ENCODE measurements around the gene GNAS. TPM values are rescaled to one million over a fixed set of nuclear protein-coding genes. Genes with fewer than 3 reads are reported as not detected.

The GNAS gene
- 100 to 1,000 TPM; 695 to 756 TPM for total RNA-seq
- polyA plus RNA-seq, result 100 to 1,000 TPM; 155 to 247 (median 169) TPM
- total RNA-seq, result 487 to 931 (median 568) reads per million in 6 experiments

DNA sequence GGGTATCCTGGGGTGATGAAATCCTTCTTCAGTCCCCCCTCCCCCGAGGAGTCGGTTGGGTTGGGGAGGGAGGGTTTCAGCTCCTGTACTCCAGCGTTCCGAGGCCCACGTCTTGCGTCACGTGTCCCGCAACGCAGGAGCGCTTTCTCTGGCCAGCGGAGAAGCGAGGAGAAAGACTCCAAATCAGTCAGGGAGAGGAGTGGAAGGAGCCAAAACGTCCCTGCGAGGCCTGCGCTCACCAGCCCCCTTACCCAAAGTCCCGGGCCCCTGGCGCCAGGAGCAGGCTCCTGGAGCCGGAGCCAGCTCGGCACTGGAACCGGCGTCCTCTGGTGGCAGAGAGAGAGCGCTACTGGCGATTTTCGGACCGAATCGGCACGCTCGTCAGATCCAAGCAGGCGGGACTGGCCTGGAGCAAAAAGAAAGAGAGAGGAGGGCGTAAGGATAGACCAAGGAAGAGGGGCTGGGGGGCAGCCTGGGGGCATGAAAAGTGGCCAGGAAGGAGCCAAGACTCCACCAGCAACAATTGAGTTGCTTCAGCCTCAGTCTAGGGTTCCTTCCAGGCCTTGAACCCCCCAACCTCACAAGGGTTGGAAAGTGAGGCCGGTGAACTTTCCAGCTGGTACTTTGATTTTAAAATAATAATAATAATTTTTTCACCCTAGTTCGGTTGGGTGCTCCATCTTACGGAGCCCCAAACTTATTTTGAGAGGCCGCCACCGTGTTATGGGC lies at the start of gene GNAS:
Gene GNAS (plus strand): TSS at position 174 of the 729 bp plus-strand sequence.
- POLR2A ChIA-PET, result interaction anchor here (2.3 kb wide), 1 partner anchor 201 kb away, joined by 14 read pairs; the partner anchor contains the start of gene STX16

DNA sequence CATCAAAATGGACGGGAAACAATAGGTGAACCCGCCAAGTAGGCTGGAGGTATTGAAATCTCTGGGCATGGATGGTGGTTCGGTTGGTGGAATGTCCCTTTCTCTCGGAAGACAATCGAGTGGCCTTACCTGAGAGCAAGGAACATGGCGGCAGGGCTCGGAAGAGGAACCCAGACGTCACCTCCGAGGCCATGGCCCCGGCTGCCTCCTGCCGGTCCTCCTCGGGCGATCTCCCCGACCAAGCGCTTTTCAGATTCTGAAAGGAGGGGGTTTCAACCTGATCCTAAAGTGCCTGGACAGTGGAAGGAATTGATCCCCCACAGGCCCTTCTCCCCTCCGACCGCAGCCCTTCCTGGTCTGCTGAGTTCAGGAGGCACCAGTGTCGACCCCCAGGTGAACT lies 49.0 kb upstream of the GNAS start:
- DNase-seq (no peak), ATAC-seq (no peak)
- H3K27ac Mint-ChIP-seq, result no peak overlapping the region
- no peaks in the 10 kb centered on the region for H3K9me3 Mint-ChIP-seq
- no peaks in the 10 kb centered on the region for H3K4me1 Mint-ChIP-seq
- H3K27me3 Mint-ChIP-seq, result peaks cover 5 to 51% (median 12%) of the 10 kb centered on the region in 5 donors
- no peaks in the 10 kb centered on the region for H3K36me3 Mint-ChIP-seq
- H3K4me3 Mint-ChIP-seq, result no peak overlapping the region
- POLR2A ChIA-PET, result no interaction called here

More for the DNA sequence above, at the start of gene GNAS:
- DNase-seq (peak in 9 of 10 donors; percentile 22 to 74 (median 45)), ATAC-seq (peak; percentile 31 to 51)
- Mint-ChIP-seq H3K27me3 (peaks cover 9 to 75% (median 46%) of the 10 kb centered on the region in 5 donors), H3K4me1 (peaks cover 18 to 54% (median 33%) of the 10 kb centered on the region in 4 donors), H3K36me3 (no peaks in the 10 kb centered on the region), H3K27ac (peak within 1 kb of the TSS in 2 of 10 donors; percentile 48 to 59), H3K9me3 (no peaks in the 10 kb centered on the region), H3K4me3 (peak within 1 kb of the TSS; percentile 85 to 98 (median 94))

DNA sequence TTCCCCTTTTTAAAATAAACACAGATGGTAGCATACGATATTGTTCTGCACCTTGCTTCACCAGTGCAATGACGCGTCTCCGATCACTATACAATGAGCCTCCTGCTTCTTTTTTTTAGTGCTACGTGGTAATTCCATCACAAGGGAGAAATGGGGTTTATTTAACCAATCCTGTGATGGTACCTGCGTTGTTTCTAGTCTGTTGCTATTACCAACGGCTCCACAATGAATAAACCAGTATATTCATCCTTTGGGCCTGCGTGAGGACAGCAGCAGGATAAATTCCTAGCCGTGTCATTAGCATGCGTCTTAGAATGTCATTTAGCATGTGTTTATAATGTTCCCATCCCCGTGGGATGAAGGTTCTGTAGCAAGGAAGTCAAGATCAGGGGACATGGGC lies 44.7 kb upstream of the GNAS start:
- Mint-ChIP-seq H3K9me3 (no peaks in the 10 kb centered on the region), H3K36me3 (no peaks in the 10 kb centered on the region), H3K4me1 (peaks cover 0 to 2% (median 0%) of the 10 kb centered on the region in 4 donors), H3K4me3 (no peak overlapping the region), H3K27ac (no peak overlapping the region), H3K27me3 (peaks cover 8 to 63% (median 17%) of the 10 kb centered on the region in 5 donors)
- ATAC-seq (no peak), DNase-seq (no peak)
- POLR2A ChIA-PET, result no interaction called here

DNA sequence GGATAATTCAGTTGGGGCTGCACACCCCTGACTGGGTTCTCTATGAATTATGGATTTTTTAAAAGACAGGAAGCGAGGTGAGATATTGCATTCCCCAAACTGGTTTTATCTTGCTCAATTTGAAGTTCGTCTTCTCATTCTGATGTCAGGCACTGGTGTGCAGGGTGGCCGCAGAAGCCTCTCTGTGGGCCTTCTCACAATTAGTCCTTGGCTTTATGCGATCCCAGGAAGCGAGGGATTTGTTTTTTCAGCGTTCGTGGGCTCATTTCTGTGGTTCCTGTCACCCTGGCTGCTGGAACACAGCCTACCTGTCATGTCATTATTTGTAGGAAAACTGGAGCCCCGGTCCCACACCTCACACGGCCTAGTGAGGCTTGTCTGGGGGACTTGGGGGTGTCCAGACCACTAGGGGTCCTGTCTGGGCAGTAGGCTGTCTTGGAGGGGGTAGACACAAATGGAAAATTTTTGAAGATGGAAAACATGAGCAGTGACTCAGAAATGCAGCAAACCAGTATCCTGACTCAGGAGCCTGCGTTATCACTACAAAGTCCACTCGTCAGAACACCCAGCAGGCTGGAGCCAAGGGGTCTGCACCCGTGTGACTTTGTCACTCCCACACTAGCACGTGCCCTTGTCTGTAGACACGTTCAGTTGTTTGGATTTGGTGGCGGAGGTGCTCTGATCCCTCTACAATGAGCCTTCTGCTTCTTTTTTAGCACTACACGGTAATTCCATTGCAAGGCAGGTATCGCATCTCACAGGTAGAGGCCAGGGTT lies 44.1 kb upstream of the GNAS start:
- POLR2A ChIA-PET, result no interaction called here
- Mint-ChIP-seq H3K36me3 (no peaks in the 10 kb centered on the region), H3K9me3 (no peaks in the 10 kb centered on the region), H3K27me3 (peaks cover 8 to 69% (median 23%) of the 10 kb centered on the region in 5 donors), H3K27ac (no peak overlapping the region), H3K4me1 (peaks cover 0 to 2% (median 0%) of the 10 kb centered on the region in 4 donors), H3K4me3 (no peak overlapping the region)
- no peak for ATAC-seq
- DNase-seq, result no peak

DNA sequence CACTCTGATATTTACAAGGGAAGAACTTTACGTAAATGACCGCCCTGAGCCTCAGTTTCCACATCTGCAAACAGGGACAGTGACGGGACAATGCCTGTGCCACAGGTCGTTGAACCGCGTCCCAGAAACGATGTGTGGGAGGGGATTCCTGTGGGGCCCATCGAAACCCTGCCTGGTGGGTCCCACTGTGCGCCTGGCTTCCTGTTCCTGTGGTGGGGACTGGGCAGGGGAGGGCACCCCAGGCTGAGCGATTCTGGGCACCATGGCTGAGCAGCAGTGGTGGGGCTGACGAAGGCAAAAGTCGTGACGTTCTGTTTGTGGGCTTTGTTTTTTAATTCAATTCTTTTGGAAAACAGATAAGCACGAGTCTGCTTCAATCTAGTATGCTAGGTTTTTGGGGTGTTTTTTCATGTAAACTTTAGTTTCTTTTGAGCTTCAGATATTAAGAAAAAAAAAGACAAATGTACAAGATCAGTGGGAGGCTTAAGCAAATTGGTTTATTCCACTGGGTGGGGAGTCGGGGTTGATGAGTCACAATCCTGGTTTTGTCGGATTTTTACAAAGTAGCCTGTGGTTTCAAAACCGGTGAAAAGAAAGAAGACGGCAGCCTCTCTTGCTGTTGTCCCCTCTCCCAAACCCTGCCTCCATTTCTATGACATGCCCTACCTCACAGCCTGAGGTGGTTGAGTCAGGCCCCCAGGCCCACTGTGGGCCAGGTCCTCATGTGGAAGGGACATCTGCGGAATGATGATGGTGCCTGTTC lies 42.2 kb upstream of the GNAS start:
- POLR2A ChIA-PET, result no interaction called here
- H3K27me3 Mint-ChIP-seq, result peaks cover 2 to 70% (median 15%) of the 10 kb centered on the region in 5 donors
- H3K9me3 Mint-ChIP-seq, result no peaks in the 10 kb centered on the region
- no peak for DNase-seq
- H3K4me1 Mint-ChIP-seq, result peaks cover 0 to 3% (median 2%) of the 10 kb centered on the region in 4 donors
- H3K36me3 Mint-ChIP-seq, result no peaks in the 10 kb centered on the region
- H3K27ac Mint-ChIP-seq, result no peak overlapping the region
- no peak overlapping the region for H3K4me3 Mint-ChIP-seq
- peak in 1 of 2 donors; percentile 69 for ATAC-seq

DNA sequence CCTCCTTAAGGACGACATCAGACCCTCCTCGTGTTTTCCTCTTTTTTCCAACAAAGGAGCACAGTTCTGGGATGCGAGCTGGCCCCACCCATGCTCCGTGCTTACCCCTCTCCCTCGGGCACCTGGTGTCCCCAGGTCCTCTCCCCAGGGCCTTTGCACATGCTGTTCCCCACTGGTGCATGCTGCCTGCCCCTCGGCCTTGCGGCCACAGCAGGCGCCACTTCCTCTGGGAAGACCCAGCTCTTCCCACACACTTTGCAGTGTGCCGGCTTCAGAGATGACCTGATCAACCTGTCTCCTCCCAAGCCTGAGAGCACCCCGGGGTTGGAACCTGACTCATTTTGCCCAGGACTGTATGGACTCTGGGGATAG lies 41.7 kb upstream of the GNAS start:
- ATAC-seq (no peak), DNase-seq (no peak)
- Mint-ChIP-seq H3K4me1 (peaks cover 0 to 7% (median 6%) of the 10 kb centered on the region in 4 donors), H3K27ac (peak overlapping the region in 1 of 10 donors; percentile 53), H3K27me3 (peaks cover 2 to 64% (median 19%) of the 10 kb centered on the region in 5 donors), H3K9me3 (no peaks in the 10 kb centered on the region), H3K4me3 (no peak overlapping the region), H3K36me3 (no peaks in the 10 kb centered on the region)
- POLR2A ChIA-PET, result no interaction called here

DNA sequence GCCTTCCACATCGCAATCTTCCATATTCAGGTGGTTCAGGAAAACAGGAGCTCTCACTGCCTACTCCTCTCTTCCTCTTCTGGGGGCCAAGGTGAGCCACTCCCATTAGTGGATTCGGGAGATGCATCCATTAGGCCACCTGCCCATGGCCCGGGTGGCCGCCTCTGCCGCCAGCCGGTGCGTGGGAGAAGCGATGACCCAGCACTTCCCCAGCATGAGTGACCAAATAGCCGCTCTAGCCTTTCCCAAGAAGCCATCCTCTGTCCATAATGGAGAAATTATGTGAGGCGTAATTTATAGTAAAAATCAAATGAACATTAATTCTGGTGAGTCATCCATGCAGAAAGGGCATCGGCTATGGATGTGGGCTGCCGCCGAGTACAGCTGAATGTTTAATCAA lies 41.2 kb upstream of the GNAS start:
- DNase-seq, result no peak
- POLR2A ChIA-PET, result no interaction called here
- Mint-ChIP-seq H3K36me3 (no peaks in the 10 kb centered on the region), H3K9me3 (no peaks in the 10 kb centered on the region), H3K4me1 (peaks cover 0 to 7% (median 6%) of the 10 kb centered on the region in 4 donors), H3K27me3 (peaks cover 2 to 59% (median 19%) of the 10 kb centered on the region in 5 donors), H3K4me3 (no peak overlapping the region), H3K27ac (no peak overlapping the region)
- ATAC-seq, result no peak

DNA sequence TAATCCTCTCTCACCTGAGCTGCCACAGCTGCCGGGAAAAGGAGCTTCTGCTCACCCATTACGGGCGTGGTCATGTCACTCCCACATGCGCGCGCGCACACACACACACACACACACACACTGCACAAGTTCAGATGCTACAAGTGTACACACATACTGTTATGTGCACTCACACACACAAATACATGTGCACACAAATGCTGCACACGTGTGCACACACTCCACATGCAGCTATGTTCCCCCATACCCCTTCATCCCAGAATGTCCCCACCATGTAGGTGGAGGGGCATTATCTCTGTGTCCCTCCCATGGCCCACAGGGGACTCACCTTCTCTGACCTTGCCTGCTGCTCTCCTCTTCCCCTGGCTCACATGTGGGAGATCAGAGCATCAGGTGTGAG lies 39.1 kb upstream of the GNAS start:
- H3K36me3 Mint-ChIP-seq, result no peaks in the 10 kb centered on the region
- DNase-seq (no peak), ATAC-seq (no peak)
- peaks cover 2 to 47% (median 16%) of the 10 kb centered on the region in 5 donors for H3K27me3 Mint-ChIP-seq
- peaks cover 0 to 7% (median 6%) of the 10 kb centered on the region in 4 donors for H3K4me1 Mint-ChIP-seq
- no peak overlapping the region for H3K4me3 Mint-ChIP-seq
- H3K9me3 Mint-ChIP-seq, result no peaks in the 10 kb centered on the region
- POLR2A ChIA-PET, result no interaction called here
- peak overlapping the region in 2 of 10 donors; percentile 20 to 62 for H3K27ac Mint-ChIP-seq

DNA sequence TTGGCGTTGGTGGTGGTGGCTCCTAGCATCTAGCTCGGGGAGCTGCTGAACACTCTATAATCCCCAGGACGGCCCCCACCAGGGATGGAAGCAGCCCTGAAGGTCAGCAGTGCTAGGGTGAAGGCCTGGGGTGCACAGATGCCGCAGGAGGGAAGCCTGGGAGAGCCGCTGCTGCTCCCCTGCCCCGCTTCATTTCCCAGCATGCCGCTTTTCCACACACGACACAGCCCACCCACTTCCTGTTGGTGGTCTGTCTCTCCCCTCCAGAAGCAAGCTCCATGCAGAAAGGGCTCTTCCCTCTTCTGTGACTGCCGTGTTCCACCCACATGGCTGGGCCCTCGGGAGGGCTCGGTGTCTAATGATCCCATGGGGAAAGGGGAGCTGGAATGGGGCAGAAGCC lies 37.1 kb upstream of the GNAS start:
- ATAC-seq (no peak), DNase-seq (no peak)
- Mint-ChIP-seq H3K9me3 (peaks cover 0 to 2% (median 0%) of the 10 kb centered on the region in 9 donors), H3K4me3 (no peak overlapping the region), H3K36me3 (peaks cover 0 to 5% (median under 1%) of the 10 kb centered on the region in 3 donors), H3K27me3 (peaks cover 2 to 44% (median 16%) of the 10 kb centered on the region in 5 donors), H3K4me1 (peaks cover 0 to 15% (median 11%) of the 10 kb centered on the region in 4 donors), H3K27ac (peak overlapping the region in 2 of 10 donors; percentile 8 to 62)
- POLR2A ChIA-PET, result no interaction called here

DNA sequence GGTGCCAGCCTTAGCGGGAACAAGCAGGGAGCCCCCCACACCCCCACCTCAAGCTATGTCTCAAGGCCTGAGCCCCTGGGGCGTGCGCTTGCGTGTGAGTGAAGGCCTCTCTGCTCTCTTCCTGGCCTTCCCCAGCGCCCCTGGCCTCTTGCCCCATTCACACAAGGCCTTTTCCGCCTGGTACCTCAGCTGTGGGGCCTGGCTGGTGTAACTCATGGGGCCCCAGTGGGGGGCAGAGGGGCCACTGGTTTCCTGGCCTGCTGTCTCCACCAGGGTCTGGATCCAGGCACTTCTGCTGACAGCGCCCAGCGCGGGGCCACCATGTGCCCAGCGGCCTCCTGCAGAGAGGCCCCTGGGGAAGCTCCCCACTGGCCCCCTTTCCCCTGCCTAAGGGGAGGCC lies 36.5 kb upstream of the GNAS start:
- H3K36me3 Mint-ChIP-seq, result peaks cover 0 to 6% (median 4%) of the 10 kb centered on the region in 3 donors
- POLR2A ChIA-PET, result no interaction called here
- H3K4me1 Mint-ChIP-seq, result peaks cover 0 to 15% (median 12%) of the 10 kb centered on the region in 4 donors
- ATAC-seq (no peak), DNase-seq (no peak)
- H3K27ac Mint-ChIP-seq, result no peak overlapping the region
- peaks cover 0 to 8% (median 0%) of the 10 kb centered on the region in 9 donors for H3K9me3 Mint-ChIP-seq
- no peak overlapping the region for H3K4me3 Mint-ChIP-seq
- peaks cover 2 to 44% (median 16%) of the 10 kb centered on the region in 5 donors for H3K27me3 Mint-ChIP-seq

DNA sequence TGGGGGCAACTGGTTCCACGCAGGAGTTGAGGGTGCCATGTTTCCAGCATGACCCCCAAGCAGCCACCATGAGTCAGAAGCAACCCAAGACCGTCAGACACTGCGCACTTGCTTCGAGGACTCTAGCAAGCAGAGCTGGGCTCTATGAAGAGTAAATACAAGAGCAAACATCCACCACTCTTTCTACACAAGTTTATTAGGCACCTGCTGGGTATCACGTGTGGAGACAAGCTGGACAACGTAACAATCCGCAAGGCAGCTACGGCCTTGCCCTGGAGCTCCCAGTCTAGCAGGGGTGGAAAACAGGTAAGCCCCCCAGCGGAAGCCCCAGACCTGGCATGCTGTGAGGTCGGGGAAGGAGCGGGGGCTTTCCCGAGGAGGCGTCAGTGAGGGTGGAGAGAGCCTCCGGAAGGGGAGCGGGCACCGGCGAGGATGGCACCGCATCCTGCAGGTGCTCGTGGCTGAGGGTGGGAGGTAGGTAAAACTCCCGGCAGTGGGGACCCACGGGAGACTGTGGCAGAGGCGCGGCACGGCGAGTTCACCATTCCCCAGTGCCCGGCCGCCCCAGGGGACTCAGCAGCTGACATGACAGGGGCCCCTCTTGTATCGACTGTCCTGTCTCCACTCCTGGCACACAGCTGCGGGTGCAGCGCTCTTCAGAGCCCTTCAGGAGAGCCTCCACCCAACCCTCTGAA lies 35.4 kb upstream of the GNAS start:
- Mint-ChIP-seq H3K4me1 (peaks cover 0 to 15% (median 12%) of the 10 kb centered on the region in 4 donors), H3K4me3 (no peak overlapping the region), H3K9me3 (peaks cover 0 to 10% (median 0%) of the 10 kb centered on the region in 9 donors), H3K27me3 (peaks cover 0 to 33% (median 12%) of the 10 kb centered on the region in 5 donors), H3K27ac (no peak overlapping the region), H3K36me3 (peaks cover 0 to 6% (median 4%) of the 10 kb centered on the region in 3 donors)
- POLR2A ChIA-PET, result no interaction called here
- no peak for ATAC-seq
- no peak for DNase-seq

DNA sequence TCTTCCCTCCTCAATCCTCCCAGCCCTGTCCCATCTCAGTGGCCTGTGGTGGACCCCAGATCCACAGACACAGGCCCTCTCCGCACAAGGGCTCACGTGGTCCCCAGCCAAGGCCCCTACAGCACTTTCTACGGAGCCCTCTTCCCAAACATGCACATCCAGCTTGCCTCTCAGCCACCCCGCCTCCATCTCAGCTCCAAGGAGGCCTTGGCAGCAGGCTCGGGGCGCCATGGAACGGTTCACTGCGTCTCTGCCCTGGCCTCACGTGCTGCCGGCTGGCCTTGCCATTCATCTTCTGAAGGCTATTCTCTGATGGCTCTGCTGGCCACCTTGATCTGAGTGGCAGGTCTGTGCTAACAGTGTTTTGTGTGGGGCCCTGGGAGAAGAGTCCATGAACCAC lies 34.8 kb upstream of the GNAS start:
- POLR2A ChIA-PET, result no interaction called here
- Mint-ChIP-seq H3K9me3 (peaks cover 0 to 10% (median 0%) of the 10 kb centered on the region in 9 donors), H3K4me3 (no peak overlapping the region), H3K4me1 (peaks cover 0 to 15% (median 12%) of the 10 kb centered on the region in 4 donors), H3K36me3 (peaks cover 0 to 6% (median 4%) of the 10 kb centered on the region in 3 donors), H3K27me3 (peaks cover 0 to 32% (median 12%) of the 10 kb centered on the region in 5 donors), H3K27ac (peak overlapping the region in 2 of 10 donors; percentile 10 to 29)
- ATAC-seq, result no peak
- DNase-seq, result no peak

Measured in naive thymus-derived CD8-positive, alpha-beta T cell (primary cell).